ENCODE data around the gene RHOG.
"Not testable (repeated sequence)": the region's sequence is repeated elsewhere in the genome, so short reads cannot be mapped to it uniquely, and the experiment has no call there.

RHOG gene

GRCh38 chr11:3867209-3868091 is 26.7 kb upstream of the RHOG start:
- Mint-ChIP-seq H3K36me3 (ENCODE audit: low read depth) (peaks cover 11% of the 10 kb centered on the region), H3K4me3 (peak overlapping the region; percentile 30), H3K27ac (peak overlapping the region; percentile 91), H3K27me3 (no peaks in the 10 kb centered on the region), H3K4me1 (ENCODE audit: low read depth) (peaks cover 91% of the 10 kb centered on the region), H3K9me3 (no peaks in the 10 kb centered on the region)
- DNase-seq = peak; percentile 34

- DNase-seq = no peak
- Mint-ChIP-seq H3K27me3 (no peaks in the 10 kb centered on the region), H3K27ac (peak overlapping the region; percentile 91), H3K4me3 (peak overlapping the region; percentile 30), H3K9me3 (no peaks in the 10 kb centered on the region), H3K36me3 (ENCODE audit: low read depth) (peaks cover 13% of the 10 kb centered on the region), H3K4me1 (ENCODE audit: low read depth) (peaks cover 93% of the 10 kb centered on the region)
Observed at GRCh38 chr11:3866836-3867208, 26.1 kb upstream of the RHOG start.

GRCh38 chr11:3866206-3866605 is 25.4 kb upstream of the RHOG start:
- DNase-seq = peak; percentile 21
- peaks cover 14% of the 10 kb centered on the region for H3K36me3 Mint-ChIP-seq (ENCODE audit: low read depth)
- peak overlapping the region; percentile 90 for H3K27ac Mint-ChIP-seq
- peak overlapping the region; percentile 43 for H3K4me3 Mint-ChIP-seq
- H3K9me3 Mint-ChIP-seq = no peaks in the 10 kb centered on the region
- peaks cover 92% of the 10 kb centered on the region for H3K4me1 Mint-ChIP-seq (ENCODE audit: low read depth)
- no peaks in the 10 kb centered on the region for H3K27me3 Mint-ChIP-seq

GRCh38 chr11:3865388-3866193 is 24.8 kb upstream of the RHOG start:
- DNase-seq = peak; percentile 29
- H3K4me3 Mint-ChIP-seq = peak overlapping the region; percentile 43
- peaks cover 11% of the 10 kb centered on the region for H3K36me3 Mint-ChIP-seq (ENCODE audit: low read depth)
- H3K27me3 Mint-ChIP-seq = no peaks in the 10 kb centered on the region
- H3K4me1 Mint-ChIP-seq (ENCODE audit: low read depth) = peaks cover 91% of the 10 kb centered on the region
- no peaks in the 10 kb centered on the region for H3K9me3 Mint-ChIP-seq
- peak overlapping the region; percentile 90 for H3K27ac Mint-ChIP-seq

- peak; percentile 28 for DNase-seq
- no peaks in the 10 kb centered on the region for H3K9me3 Mint-ChIP-seq
- peaks cover 89% of the 10 kb centered on the region for H3K4me1 Mint-ChIP-seq (ENCODE audit: low read depth)
- H3K27ac Mint-ChIP-seq = peak overlapping the region; percentile 93
- H3K36me3 Mint-ChIP-seq (ENCODE audit: low read depth) = peaks cover 30% of the 10 kb centered on the region
- H3K4me3 Mint-ChIP-seq = peak overlapping the region; percentile 98
- H3K27me3 Mint-ChIP-seq = no peaks in the 10 kb centered on the region
Observed at GRCh38 chr11:3861683-3862082, 20.9 kb upstream of the RHOG start.

GRCh38 chr11:3860898-3861393 is 20.2 kb upstream of the RHOG start:
- peak overlapping the region; percentile 98 for H3K4me3 Mint-ChIP-seq
- H3K9me3 Mint-ChIP-seq = not testable (repeated sequence)

GRCh38 chr11:3860375-3860774 is 19.6 kb upstream of the RHOG start:
- H3K36me3 Mint-ChIP-seq (ENCODE audit: low read depth) = peaks cover 40% of the 10 kb centered on the region
- peak overlapping the region; percentile 98 for H3K4me3 Mint-ChIP-seq
- DNase-seq = peak; percentile 34
- H3K9me3 Mint-ChIP-seq = no peaks in the 10 kb centered on the region
- peak overlapping the region; percentile 93 for H3K27ac Mint-ChIP-seq
- H3K27me3 Mint-ChIP-seq = no peaks in the 10 kb centered on the region
- H3K4me1 Mint-ChIP-seq (ENCODE audit: low read depth) = peaks cover 76% of the 10 kb centered on the region

More at GRCh38 chr11:3860898-3861393, 20.2 kb upstream of the RHOG start:
- peak; percentile 42 for DNase-seq
- Mint-ChIP-seq H3K4me1 (ENCODE audit: low read depth) (peaks cover 82% of the 10 kb centered on the region), H3K27ac (peak overlapping the region; percentile 93), H3K36me3 (ENCODE audit: low read depth) (peaks cover 38% of the 10 kb centered on the region)
- H3K27me3 Mint-ChIP-seq = not testable (repeated sequence)

- no peaks in the 10 kb centered on the region for H3K9me3 Mint-ChIP-seq
- DNase-seq = peak; percentile 35
- H3K36me3 Mint-ChIP-seq (ENCODE audit: low read depth) = peaks cover 44% of the 10 kb centered on the region
- peaks cover 70% of the 10 kb centered on the region for H3K4me1 Mint-ChIP-seq (ENCODE audit: low read depth)
- peak overlapping the region; percentile 93 for H3K27ac Mint-ChIP-seq
- peak overlapping the region; percentile 98 for H3K4me3 Mint-ChIP-seq
- H3K27me3 Mint-ChIP-seq = no peaks in the 10 kb centered on the region
Observed at GRCh38 chr11:3859373-3859881, 18.7 kb upstream of the RHOG start.

- H3K4me1 Mint-ChIP-seq (ENCODE audit: low read depth) = peaks cover 75% of the 10 kb centered on the region
Observed at GRCh38 chr11:3857628-3858027, 16.9 kb upstream of the RHOG start.

GRCh38 chr11:3856856-3857553 is 16.2 kb upstream of the RHOG start:
- Mint-ChIP-seq H3K4me3 (peak overlapping the region; percentile 98), H3K4me1 (ENCODE audit: low read depth) (peaks cover 73% of the 10 kb centered on the region), H3K9me3 (no peaks in the 10 kb centered on the region), H3K27me3 (no peaks in the 10 kb centered on the region), H3K36me3 (ENCODE audit: low read depth) (peaks cover 36% of the 10 kb centered on the region), H3K27ac (peak overlapping the region; percentile 93)
- peak; percentile 13 for DNase-seq

More at GRCh38 chr11:3857628-3858027, 16.9 kb upstream of the RHOG start:
- Mint-ChIP-seq H3K9me3 (no peaks in the 10 kb centered on the region), H3K36me3 (ENCODE audit: low read depth) (peaks cover 39% of the 10 kb centered on the region), H3K27me3 (no peaks in the 10 kb centered on the region), H3K27ac (peak overlapping the region; percentile 93), H3K4me3 (peak overlapping the region; percentile 98)
- DNase-seq = peak; percentile 16

- peak overlapping the region; percentile 93 for H3K27ac Mint-ChIP-seq
- H3K9me3 Mint-ChIP-seq = no peaks in the 10 kb centered on the region
- peak overlapping the region; percentile 98 for H3K4me3 Mint-ChIP-seq
- DNase-seq = peak; percentile 72
- no peaks in the 10 kb centered on the region for H3K27me3 Mint-ChIP-seq
- H3K4me1 Mint-ChIP-seq (ENCODE audit: low read depth) = peaks cover 67% of the 10 kb centered on the region
- H3K36me3 Mint-ChIP-seq (ENCODE audit: low read depth) = peaks cover 33% of the 10 kb centered on the region
Observed at GRCh38 chr11:3855808-3856491, 15.2 kb upstream of the RHOG start.

- Mint-ChIP-seq H3K27me3 (no peaks in the 10 kb centered on the region), H3K36me3 (ENCODE audit: low read depth) (peaks cover 33% of the 10 kb centered on the region), H3K27ac (peak within 1 kb of the TSS; percentile 100), H3K9me3 (no peaks in the 10 kb centered on the region), H3K4me3 (peak within 1 kb of the TSS; percentile 98), H3K4me1 (ENCODE audit: low read depth) (peaks cover 59% of the 10 kb centered on the region)
- peak; percentile 100 for DNase-seq
Observed at GRCh38 chr11:3854977-3855807, 14.4 kb upstream of the RHOG start, which contains the start of gene STIM1. STIM1 (plus strand) TSS chr11:3855664; CDS start chr11:3856271, 607 bp downstream.

GRCh38 chr11:3854660-3854976 is 13.9 kb upstream of the RHOG start:
- Mint-ChIP-seq H3K27me3 (no peaks in the 10 kb centered on the region), H3K36me3 (ENCODE audit: low read depth) (peaks cover 33% of the 10 kb centered on the region), H3K27ac (peak overlapping the region; percentile 100), H3K4me1 (ENCODE audit: low read depth) (peaks cover 54% of the 10 kb centered on the region), H3K9me3 (no peaks in the 10 kb centered on the region), H3K4me3 (peak overlapping the region; percentile 98)
- DNase-seq = no peak

Data from activated T-cell treated with anti-CD3 and anti-CD28 coated beads, Interleukin-2, amount 50 U/mL, for 24 hours (primary cell).